ENCODE data around the gene SAMD9L. TPM values are rescaled to one million over a fixed set of nuclear protein-coding genes. Genes with fewer than 3 reads are reported as not detected.

Gene SAMD9L
- 0.49 to 1.0 TPM (median 0.81 TPM) in 5 replicates for total RNA-seq (2022; extraction: Qiagen RNA extraction)

DNA sequence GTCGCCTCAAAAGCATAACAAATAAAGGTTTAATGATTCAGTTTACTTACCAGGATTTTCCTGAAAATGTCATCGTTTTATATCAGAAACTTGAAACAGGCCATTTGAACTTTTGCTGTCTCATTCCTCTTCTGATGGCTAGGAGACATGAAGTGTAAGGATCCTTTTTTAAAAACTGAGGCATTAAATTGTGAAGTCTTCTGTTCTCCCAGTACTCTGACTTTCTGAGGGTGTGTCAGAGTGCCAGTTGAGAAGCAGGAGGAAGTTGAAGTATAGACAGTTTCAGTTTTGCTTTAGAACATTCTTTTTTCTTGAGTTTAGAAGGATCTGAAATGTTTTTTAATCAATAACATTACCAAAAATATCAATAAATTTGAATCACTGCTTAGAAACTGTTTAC, at the start of gene SAMD9L:
Gene SAMD9L, minus strand, starts transcription at position 242 of the 400 bp plus-strand sequence. CDS start 12,414 bp downstream, outside the sequence.

GRCh38 chr7:93117852-93118530, 30.2 kb downstream of the SAMD9L start, which contains the start of gene SAMD9:
SAMD9 (minus strand) TSS chr7:93117979; CDS start chr7:93106097, 11,882 bp downstream.

Other genes starting within 250 kb of the SAMD9L start
- 3.4 to 7.2 TPM (median 5.9 TPM) in 5 replicates for gene SAMD9, start 30.4 kb downstream of the SAMD9L start, total RNA-seq (2022; extraction: Qiagen RNA extraction)
- gene HEPACAM2, start 78.1 kb upstream of the SAMD9L start, total RNA-seq (2022; extraction: Qiagen RNA extraction) = not detected in 5 replicates
- 5.7 to 7.4 TPM (median 6.5 TPM) in 5 replicates for gene VPS50, start 84.0 kb upstream of the SAMD9L start, total RNA-seq (2022; extraction: Qiagen RNA extraction)

Measured in A549 treated with CORT108297 at 1 μM for 4 hours (cell line).